H9 (cell line): ENCODE data around the gene TTC7B. TPM values are rescaled to one million over a fixed set of nuclear protein-coding genes. Genes with fewer than 3 reads are reported as not detected.

Experiments used
- DNase-seq: peaks from one replicate; pipeline ENCODE4 v3.0.0-alpha.2; 2017
- H2AFZ ChIP-seq: one replicate; pipeline ENCODE4 v1.6.1; 2013; ENCODE audit warnings: mild to moderate bottlenecking, low read length, control low read depth, moderate library complexity
- H2AK5ac ChIP-seq: 2 replicates; pipeline ENCODE4 v1.6.1; 2013; ENCODE audit warnings: low read length, control low read depth, mixed read lengths; ENCODE audit not compliant: insufficient read length
- H2BK120ac ChIP-seq: one replicate; pipeline ENCODE4 v1.6.1; 2013; ENCODE audit warnings: low read depth, mild to moderate bottlenecking, low read length, control low read depth, inconsistent platforms; ENCODE audit not compliant: poor library complexity, severe bottlenecking
- H2BK12ac ChIP-seq: 2 replicates; pipeline ENCODE4 v1.6.1; 2013; ENCODE audit warnings: low read length, control low read depth, mixed read lengths, low read depth; ENCODE audit not compliant: insufficient read length
- H2BK15ac ChIP-seq: 2 replicates; pipeline ENCODE4 v1.6.1; 2013; ENCODE audit warnings: low read depth, low read length, control low read depth
- H2BK20ac ChIP-seq: one replicate; pipeline ENCODE4 v1.6.1; 2013; ENCODE audit warnings: low read depth, mild to moderate bottlenecking, low read length, control low read depth, inconsistent platforms; ENCODE audit not compliant: poor library complexity, severe bottlenecking
- H2BK5ac ChIP-seq: 2 replicates; pipeline ENCODE4 v1.6.1; 2013; ENCODE audit warnings: low read length, control low read depth, mixed read lengths; ENCODE audit not compliant: insufficient read length
- H3K14ac ChIP-seq: 2 replicates; pipeline ENCODE4 v1.6.1; 2013; ENCODE audit warnings: low read length, control low read depth; ENCODE audit not compliant: insufficient read depth
- H3K18ac ChIP-seq: 2 replicates; pipeline ENCODE4 v1.6.1; 2013; ENCODE audit warnings: low read depth, mild to moderate bottlenecking, mixed read lengths, low read length, control low read depth; ENCODE audit not compliant: insufficient read length
- H3K23ac ChIP-seq: 2 replicates; pipeline ENCODE4 v1.6.1; 2013; ENCODE audit warnings: low read length, control low read depth, mixed read lengths, low read depth; ENCODE audit not compliant: insufficient read length
- H3K23me2 ChIP-seq: 2 replicates; pipeline ENCODE4 v1.6.1; 2013; ENCODE audit warnings: low read depth, mild to moderate bottlenecking, mixed read lengths, low read length, control low read depth; ENCODE audit not compliant: insufficient read length, poor library complexity, severe bottlenecking
- H3K27ac ChIP-seq: 2 replicates; pipeline ENCODE4 v1.5.1; 2013; ENCODE audit warnings: low read length, control low read depth, mixed read lengths, low read depth; ENCODE audit not compliant: insufficient read length
- H3K27me3 ChIP-seq: 2 replicates; pipeline ENCODE4 v1.6.1; 2013; ENCODE audit warnings: low read length, control low read depth, inconsistent platforms; ENCODE audit not compliant: insufficient read depth
- H3K4ac ChIP-seq: 2 replicates; pipeline ENCODE4 v1.6.1; 2013; ENCODE audit warnings: low read depth, mild to moderate bottlenecking, control low read depth, inconsistent platforms, low read length, moderate library complexity
- H3K4me1 ChIP-seq: 2 replicates; pipeline ENCODE4 v1.6.1; 2013; ENCODE audit warnings: low read length, control low read depth, inconsistent platforms; ENCODE audit not compliant: insufficient read depth
- H3K4me2 ChIP-seq: 2 replicates; pipeline ENCODE4 v1.6.1; 2013; ENCODE audit warnings: low read length, control low read depth, mixed read lengths; ENCODE audit not compliant: insufficient read length, insufficient read depth
- H3K56ac ChIP-seq: 2 replicates; pipeline ENCODE4 v1.6.1; 2013; ENCODE audit warnings: low read depth, mild to moderate bottlenecking, mixed read lengths, low read length, control low read depth; ENCODE audit not compliant: insufficient read length
- H3K79me1 ChIP-seq: 2 replicates; pipeline ENCODE4 v1.6.1; 2013; ENCODE audit warnings: low read depth, mild to moderate bottlenecking, moderate library complexity, low read length, control low read depth, inconsistent platforms; ENCODE audit not compliant: insufficient read depth, poor library complexity, severe bottlenecking
- H3K79me2 ChIP-seq: 2 replicates; pipeline ENCODE4 v1.6.1; 2013; ENCODE audit warnings: low read length, control low read depth, inconsistent platforms; ENCODE audit not compliant: insufficient read depth
- H3K9ac ChIP-seq: 2 replicates; pipeline ENCODE4 v1.6.1; 2013; ENCODE audit warnings: low read length, control low read depth, mixed read lengths; ENCODE audit not compliant: insufficient read length; ENCODE audit errors: extremely low read depth
- H3K9me3 ChIP-seq: one replicate; pipeline ENCODE4 v1.6.1; 2013; ENCODE audit warnings: low read depth, low read length, inconsistent platforms; ENCODE audit not compliant: control insufficient read depth
- H3T11ph ChIP-seq: one replicate; pipeline ENCODE4 v1.6.1; 2013; ENCODE audit warnings: mild to moderate bottlenecking, low read length, control low read depth, inconsistent platforms
- H4K20me1 ChIP-seq: one replicate; pipeline ENCODE4 v1.6.1; 2013; ENCODE audit not compliant: control insufficient read depth, insufficient read length, insufficient read depth
- H4K5ac ChIP-seq: 2 replicates; pipeline ENCODE4 v1.6.1; 2013; ENCODE audit warnings: low read depth, mild to moderate bottlenecking, mixed read lengths, low read length, control low read depth; ENCODE audit not compliant: insufficient read length
- H4K8ac ChIP-seq: replicated peaks from 2 replicates; pipeline ENCODE4 v1.6.1; 2013; ENCODE audit warnings: low read length, control low read depth, mixed read lengths, low read depth; ENCODE audit not compliant: insufficient read length
- H4K91ac ChIP-seq: 2 replicates; pipeline ENCODE4 v1.6.1; 2013; ENCODE audit warnings: low read depth, mild to moderate bottlenecking, moderate library complexity, mixed read lengths, low read length, control low read depth; ENCODE audit not compliant: insufficient read length
- H3K27ac Mint-ChIP-seq, 3 experiments: 2 replicates in 2 of 3; 3 replicates in 1 of 3; pipeline ENCODE4 v1.8.0; 2020 to 2021; ENCODE audit warnings: mixed read lengths in 3 of 3, mild to moderate bottlenecking in 1 of 3, moderate library complexity in 1 of 3
- H3K27me3 Mint-ChIP-seq: 2 replicates; pipeline ENCODE4 v1.8.0; 2021; ENCODE audit warnings: low read depth, mild to moderate bottlenecking, moderate library complexity, mixed read lengths
- H3K36me3 Mint-ChIP-seq, 3 experiments: 2 replicates in 2 of 3; 3 replicates in 1 of 3; pipeline ENCODE4 v1.8.0; 2020 to 2021; ENCODE audit warnings: low read depth in 3 of 3, mixed read lengths in 3 of 3; ENCODE audit not compliant: insufficient read depth in 1 of 3
- H3K4me1 Mint-ChIP-seq, 2 experiments: 2 replicates each; pipeline ENCODE4 v1.8.0; 2020; ENCODE audit warnings: mixed read lengths in 2 of 2
- H3K4me3 Mint-ChIP-seq, 2 experiments: 2 replicates in 1 of 2; 3 replicates in 1 of 2; pipeline ENCODE4 v1.8.0; 2020 to 2021; ENCODE audit warnings: mild to moderate bottlenecking in 2 of 2, mixed read lengths in 2 of 2, moderate library complexity in 1 of 2
- H3K9me3 Mint-ChIP-seq, 2 experiments: 2 replicates in 1 of 2; 3 replicates in 1 of 2; pipeline ENCODE4 v1.8.0; 2020; ENCODE audit warnings: mild to moderate bottlenecking in 2 of 2, mixed read lengths in 2 of 2, moderate library complexity in 1 of 2
- CTCF ChIP-seq: fragments of 200-600 bp; sonication (generic); conservative IDR thresholded peaks from 3 replicates; pipeline ENCODE4 v1.8.0; 2021; ENCODE audit warnings: antibody characterized with exemption, mild to moderate bottlenecking
- WGBS: extraction: QIAGEN DNeasy Blood & Tissue Kit; methylation state at CpG from one replicate; pipeline ENCODE4 v1.1.7; 2013; ENCODE audit warnings: missing lambda C conversion rate, low lambda C conversion rate, mixed read lengths; ENCODE audit not compliant: insufficient read length; ENCODE audit errors: extremely low coverage; 5-methylcytosine and 5-hydroxymethylcytosine counted together
- total RNA-seq: library from RNA; stranded (reverse); gene quantifications from 2 replicates; pipeline ENCODE4 v1.2.1, GENCODE V29; 2021

The TTC7B gene
- total RNA-seq, 1 experiment from 2014 or later = 33.7 TPM

GRCh38 chr14:90645842-90646443 lies 170.3 kb downstream of the TTC7B start:
- TF ChIP-seq CTCF = no peak
- Histone ChIP-seq H3K23me2 (peaks cover 3% of the 10 kb centered on the region), H2BK120ac (no peak overlapping the region), H3T11ph (no peak overlapping the region), H3K56ac (no peak overlapping the region), H3K79me2 (no peaks in the 10 kb centered on the region), H3K9ac (no peak overlapping the region), H3K14ac (no peak overlapping the region; the same call in 1 of the 2 replicates), H4K8ac (no peak overlapping the region), H2BK20ac (no peak overlapping the region), H2AK5ac (no peak overlapping the region), H2BK15ac (no peak overlapping the region), H3K4me2 (no peak overlapping the region), H4K91ac (no peak overlapping the region), H3K23ac (no peak overlapping the region), H3K27me3 (no peaks in the 10 kb centered on the region), H3K9me3 (no peaks in the 10 kb centered on the region), H3K27ac (no peak overlapping the region), H2BK12ac (peak overlapping the region; percentile 24), H3K79me1 (no peaks in the 10 kb centered on the region), H2BK5ac (no peak overlapping the region), H3K4ac (no peak overlapping the region), H3K4me1 (peaks cover 26% of the 10 kb centered on the region), H4K20me1 (no peaks in the 10 kb centered on the region), H3K18ac (no peak overlapping the region), H4K5ac (no peak overlapping the region), H2AFZ (no peak overlapping the region)
- peaks cover 0 to 14% (median 5%) of the 10 kb centered on the region in 3 experiments; a peak in 2 of 7 replicates for H3K36me3 Mint-ChIP-seq
- no peaks in the 10 kb centered on the region for H3K27me3 Mint-ChIP-seq
- DNase-seq = peak; percentile 91
- H3K4me1 Mint-ChIP-seq = peaks cover 64 to 67% of the 10 kb centered on the region in 2 experiments
- no peaks in the 10 kb centered on the region for H3K9me3 Mint-ChIP-seq
- peak overlapping the region; percentile 17 to 61 (median 50); a peak in 3 of 7 replicates for H3K27ac Mint-ChIP-seq
- no CpG with 5 or more reads among the region's 6 CpGs for WGBS
- H3K4me3 Mint-ChIP-seq = no peak overlapping the region; a peak in 1 of 5 replicates
